Measurements from ENCODE around the gene THPO.

Gene THPO

GRCh38 chr3:184377882-184378445 is at the start of gene THPO:
Gene THPO, minus strand, starts transcription at chr3:184378207. Its CDS starts 1,948 bp downstream, at chr3:184376259.
- H3K27me3 ChIP-seq (ENCODE audit: low read depth) = 0 out of 2 replicates have a peak, but pooled peaks cover 2% of the 10 kb centered on the region

DNA sequence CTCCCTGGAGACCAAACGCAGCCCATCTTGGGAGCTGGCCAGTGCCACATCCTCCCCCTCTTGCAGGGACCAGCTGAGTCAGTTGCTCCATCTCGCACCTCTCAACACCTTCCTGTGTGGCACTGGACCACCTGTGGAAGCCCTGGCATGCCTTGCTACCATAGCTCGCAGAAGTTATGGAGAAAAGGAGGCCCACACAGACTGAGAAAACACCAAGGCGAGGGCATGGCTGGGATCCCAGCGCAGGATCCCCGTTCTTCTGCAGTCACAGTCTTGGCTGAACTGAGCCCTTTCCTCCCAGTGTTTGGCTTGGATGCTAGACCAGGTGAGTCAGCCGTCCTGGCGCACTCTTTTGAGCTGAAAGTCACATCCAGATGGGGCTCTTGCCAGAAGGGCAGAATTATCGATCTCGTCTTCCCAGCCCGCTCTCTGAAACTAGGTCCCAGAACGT is 48.7 kb upstream of the THPO start:
- Histone ChIP-seq H3K27me3 (ENCODE audit: low read depth) (no peaks in the 10 kb centered on the region), H3K36me3 (replicated peaks) (no peaks in the 10 kb centered on the region), H3K4me3 (no peak overlapping the region), H3K9me3 (peaks cover 5% of the 10 kb centered on the region; the same call in 1 of the 2 replicates), H3K4me1 (no peaks in the 10 kb centered on the region)
- no peak for DNase-seq (ENCODE audit: low spot score in 2 of 2)
- in situ Hi-C loops (cut with MboI; ENCODE audit: low sequenced_read_pairs) = no loop called here

More at GRCh38 chr3:184377882-184378445, at the start of gene THPO:
- Histone ChIP-seq H3K9me3 (no peaks in the 10 kb centered on the region), H3K4me3 (no peak within 1 kb of the TSS), H3K4me1 (peaks cover 4% of the 10 kb centered on the region; the same call in 1 of the 2 replicates), H3K36me3 (replicated peaks) (no peaks in the 10 kb centered on the region)
- DNase-seq (ENCODE audit: low spot score in 2 of 2) = peak in 1 of 2 experiments; percentile 26
- in situ Hi-C loops (cut with MboI; ENCODE audit: low sequenced_read_pairs) = no loop called here

DNA sequence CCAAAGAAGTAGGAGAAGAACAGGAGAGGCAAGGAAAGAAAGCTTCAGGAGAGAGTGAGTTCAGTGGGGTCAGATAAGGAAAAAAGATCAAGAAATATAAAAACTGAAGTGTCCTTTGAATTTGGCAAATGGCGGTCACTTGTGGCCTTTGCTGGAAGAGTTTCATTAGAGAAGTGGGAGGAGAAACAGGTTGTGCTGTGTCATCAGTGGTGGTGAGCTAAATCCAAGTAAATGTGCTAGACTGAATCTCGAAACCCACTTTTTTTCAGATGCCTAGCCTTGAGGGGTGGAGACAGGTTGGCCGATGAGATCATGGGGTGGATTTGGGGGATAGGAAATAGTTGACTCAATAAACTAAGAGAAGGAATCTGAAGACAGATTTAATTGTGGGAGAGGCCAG is 45.6 kb upstream of the THPO start:
- Histone ChIP-seq H3K27me3 (ENCODE audit: low read depth) (no peaks in the 10 kb centered on the region), H3K9me3 (peaks cover 5% of the 10 kb centered on the region; the same call in 1 of the 2 replicates), H3K36me3 (replicated peaks) (no peaks in the 10 kb centered on the region), H3K4me1 (no peaks in the 10 kb centered on the region), H3K4me3 (no peak overlapping the region)
- in situ Hi-C loops (cut with MboI; ENCODE audit: low sequenced_read_pairs) = loop anchor here (25.0 kb wide), 1 partner anchor 364 kb away; no protein-coding TSS in a partner anchor
- DNase-seq (ENCODE audit: low spot score in 2 of 2) = no peak

GRCh38 chr3:184419171-184419570 is 41.2 kb upstream of the THPO start:
- Histone ChIP-seq H3K4me3 (no peak overlapping the region), H3K9me3 (peaks cover 5% of the 10 kb centered on the region; the same call in 1 of the 2 replicates), H3K4me1 (no peaks in the 10 kb centered on the region), H3K27me3 (ENCODE audit: low read depth) (no peaks in the 10 kb centered on the region), H3K36me3 (replicated peaks) (no peaks in the 10 kb centered on the region)
- DNase-seq (ENCODE audit: low spot score in 2 of 2) = no peak
- in situ Hi-C loops (cut with MboI; ENCODE audit: low sequenced_read_pairs) = loop anchor here (25.0 kb wide), 1 partner anchor 368 kb away; no protein-coding TSS in a partner anchor

- Histone ChIP-seq H3K9me3 (peaks cover 3% of the 10 kb centered on the region; the same call in 1 of the 2 replicates), H3K27me3 (ENCODE audit: low read depth) (no peaks in the 10 kb centered on the region), H3K4me3 (no peak overlapping the region), H3K36me3 (replicated peaks) (no peaks in the 10 kb centered on the region), H3K4me1 (no peaks in the 10 kb centered on the region)
- in situ Hi-C loops (cut with MboI; ENCODE audit: low sequenced_read_pairs) = loop anchor here (25.0 kb wide), 1 partner anchor 370 kb away; no protein-coding TSS in a partner anchor
- peak; percentile 68 to 82 for DNase-seq (ENCODE audit: low spot score in 2 of 2)
These were observed 39.8 kb upstream of the THPO start for GRCh38 chr3:184417619-184418327.

DNA sequence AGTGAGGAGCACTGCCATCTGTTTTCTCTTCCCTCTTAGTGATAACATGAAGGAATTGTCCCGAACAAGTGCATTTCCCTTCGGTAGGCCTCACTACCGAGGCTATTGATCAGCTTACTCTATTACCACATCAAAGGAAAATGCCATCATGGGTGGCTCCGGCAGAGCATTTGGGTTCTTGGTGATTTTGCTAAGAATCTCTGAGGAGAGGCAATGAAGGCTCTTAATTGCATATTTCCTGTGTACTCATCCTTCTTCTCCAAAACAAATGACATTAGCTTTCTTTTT is 37.1 kb upstream of the THPO start:
- no peaks in the 10 kb centered on the region for H3K27me3 ChIP-seq (ENCODE audit: low read depth)
- no peaks in the 10 kb centered on the region for H3K36me3 ChIP-seq (replicated peaks)
- no peaks in the 10 kb centered on the region for H3K4me1 ChIP-seq
- H3K9me3 ChIP-seq = no peaks in the 10 kb centered on the region
- no peak overlapping the region for H3K4me3 ChIP-seq
- no peak for DNase-seq (ENCODE audit: low spot score in 2 of 2)
- in situ Hi-C loops (cut with MboI; ENCODE audit: low sequenced_read_pairs) = loop anchor here (25.0 kb wide), 1 partner anchor 372 kb away; no protein-coding TSS in a partner anchor

GRCh38 chr3:184414418-184415202 is 36.6 kb upstream of the THPO start:
- Histone ChIP-seq H3K27me3 (ENCODE audit: low read depth) (no peaks in the 10 kb centered on the region), H3K4me3 (no peak overlapping the region)
- in situ Hi-C loops (cut with MboI; ENCODE audit: low sequenced_read_pairs) = loop anchor here (25.0 kb wide), 1 partner anchor 373 kb away; no protein-coding TSS in a partner anchor

GRCh38 chr3:184409946-184410500 is 32.0 kb upstream of the THPO start:
- no peak for DNase-seq (ENCODE audit: low spot score in 2 of 2)
- Histone ChIP-seq H3K27me3 (ENCODE audit: low read depth) (no peaks in the 10 kb centered on the region), H3K36me3 (replicated peaks) (no peaks in the 10 kb centered on the region), H3K4me1 (no peaks in the 10 kb centered on the region), H3K9me3 (no peaks in the 10 kb centered on the region), H3K4me3 (no peak overlapping the region)
- in situ Hi-C loops (cut with MboI; ENCODE audit: low sequenced_read_pairs) = loop anchor here (25.0 kb wide), 1 partner anchor 377 kb away; no protein-coding TSS in a partner anchor

More at GRCh38 chr3:184414418-184415202, 36.6 kb upstream of the THPO start:
- H3K9me3 ChIP-seq = no peaks in the 10 kb centered on the region
- DNase-seq (ENCODE audit: low spot score in 2 of 2) = no peak
- H3K4me1 ChIP-seq = no peaks in the 10 kb centered on the region
- H3K36me3 ChIP-seq (replicated peaks) = no peaks in the 10 kb centered on the region

DNA sequence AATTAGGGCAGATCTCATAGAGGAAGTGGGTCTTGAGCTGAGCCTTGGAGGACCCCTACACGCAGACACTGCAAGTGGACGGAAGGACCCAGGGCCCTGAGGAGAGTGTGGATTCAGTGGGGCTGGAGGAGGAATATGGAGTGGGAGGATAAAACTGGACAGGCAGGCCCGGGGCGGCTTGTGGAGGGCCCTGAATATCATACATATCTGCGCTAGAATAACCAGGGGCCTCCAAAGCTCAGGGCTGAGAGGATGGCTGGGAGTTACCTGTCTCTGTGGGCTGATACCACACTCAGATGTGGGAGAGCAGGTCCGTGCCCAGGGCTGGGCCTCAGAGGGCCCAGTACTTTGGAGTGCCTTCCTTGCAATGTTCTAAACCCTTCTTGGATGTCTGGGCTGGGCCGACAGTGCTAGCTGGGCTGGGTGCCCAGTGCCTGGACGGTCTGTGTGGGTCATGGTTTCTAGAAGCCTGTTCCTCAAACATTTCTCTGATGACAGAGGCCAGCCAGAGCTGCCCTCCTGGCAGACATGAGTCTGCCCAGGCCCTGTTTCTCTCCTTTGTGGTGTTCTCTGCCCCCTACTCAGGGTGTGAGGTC is 31.4 kb upstream of the THPO start:
- in situ Hi-C loops (cut with MboI; ENCODE audit: low sequenced_read_pairs) = loop anchor here (25.0 kb wide), 1 partner anchor 378 kb away; no protein-coding TSS in a partner anchor
- Histone ChIP-seq H3K36me3 (replicated peaks) (no peaks in the 10 kb centered on the region), H3K27me3 (ENCODE audit: low read depth) (no peaks in the 10 kb centered on the region), H3K4me1 (no peaks in the 10 kb centered on the region), H3K9me3 (no peaks in the 10 kb centered on the region), H3K4me3 (no peak overlapping the region)
- DNase-seq (ENCODE audit: low spot score in 2 of 2) = no peak

DNA sequence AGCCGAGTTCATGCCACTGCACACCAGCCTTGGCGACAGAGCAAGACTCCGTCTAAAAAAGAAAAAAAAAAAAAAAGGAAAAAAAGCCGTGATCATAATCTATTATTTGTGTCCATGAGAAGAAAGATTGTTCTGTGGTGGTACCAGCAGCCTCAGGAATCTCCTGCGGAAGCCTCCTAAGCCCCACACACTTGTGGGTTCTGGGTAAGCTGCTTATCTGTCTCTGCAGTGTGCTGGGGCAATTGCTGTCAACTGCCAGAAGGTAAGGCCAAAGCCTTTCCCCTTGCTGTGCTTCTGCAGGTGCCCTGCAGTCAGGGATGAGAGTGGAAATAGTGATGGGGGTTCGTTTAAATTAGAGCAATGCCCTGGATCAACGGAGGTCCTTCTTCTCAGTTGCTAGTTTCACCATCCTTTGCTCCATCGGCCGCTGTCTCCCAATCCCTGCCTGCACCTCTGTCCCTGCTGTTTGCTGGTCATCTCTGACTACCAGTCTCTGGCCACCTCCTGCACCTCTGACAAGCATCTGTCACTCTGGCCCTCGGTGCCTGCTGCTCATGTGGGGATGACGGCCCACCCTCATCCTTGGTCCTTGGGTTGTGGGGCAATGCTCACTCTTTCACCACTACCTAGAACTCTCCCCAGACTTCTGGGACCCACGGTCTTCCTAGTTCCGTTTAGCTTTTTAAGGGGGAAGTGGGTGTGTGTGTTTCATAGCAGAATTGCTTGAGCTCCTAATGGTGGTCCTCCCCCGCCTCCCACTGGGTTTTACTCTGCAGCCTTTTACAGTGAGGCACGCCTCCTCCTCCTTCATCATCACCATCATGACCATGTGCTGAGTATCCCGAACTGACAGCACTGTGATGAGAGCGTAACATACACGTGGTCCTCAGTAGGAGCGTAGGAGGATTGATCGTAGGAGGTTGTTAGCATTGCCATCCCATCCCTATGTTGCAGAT is 27.3 kb upstream of the THPO start:
- H3K9me3 ChIP-seq = no peaks in the 10 kb centered on the region
- no peak overlapping the region for H3K4me3 ChIP-seq
- in situ Hi-C loops (cut with MboI; ENCODE audit: low sequenced_read_pairs) = loop anchor here (25.0 kb wide), 1 partner anchor 382 kb away; no protein-coding TSS in a partner anchor
- DNase-seq (ENCODE audit: low spot score in 2 of 2) = no peak
- peaks cover 7% of the 10 kb centered on the region for H3K27me3 ChIP-seq (ENCODE audit: low read depth)
- no peaks in the 10 kb centered on the region for H3K36me3 ChIP-seq (replicated peaks)
- H3K4me1 ChIP-seq = no peaks in the 10 kb centered on the region

GRCh38 chr3:184399410-184399809 is 21.4 kb upstream of the THPO start:
- H3K27me3 ChIP-seq (ENCODE audit: low read depth) = peaks cover 13% of the 10 kb centered on the region
- DNase-seq (ENCODE audit: low spot score in 2 of 2) = no peak
- no peaks in the 10 kb centered on the region for H3K36me3 ChIP-seq (replicated peaks)
- H3K4me3 ChIP-seq = no peak overlapping the region
- no peaks in the 10 kb centered on the region for H3K4me1 ChIP-seq
- in situ Hi-C loops (cut with MboI; ENCODE audit: low sequenced_read_pairs) = no loop called here
- no peaks in the 10 kb centered on the region for H3K9me3 ChIP-seq

DNA sequence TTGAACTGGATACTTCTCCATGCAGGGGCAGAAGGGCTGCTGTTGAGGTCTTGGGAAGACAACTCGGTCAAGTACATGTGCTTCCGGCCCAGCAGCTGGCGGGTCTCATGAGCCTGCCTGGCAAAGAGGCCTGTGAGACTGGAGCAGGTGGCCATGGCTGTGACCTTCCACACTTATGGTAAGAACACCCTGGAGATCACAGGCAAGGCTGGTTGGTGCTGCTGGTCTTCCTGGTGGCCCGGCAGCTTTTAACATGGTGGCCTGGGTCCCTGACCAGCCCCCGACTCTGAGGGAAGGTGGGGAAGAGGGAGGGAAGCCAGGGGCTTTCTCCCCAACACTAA is 17.3 kb upstream of the THPO start:
- H3K27me3 ChIP-seq (ENCODE audit: low read depth) = peaks cover 6% of the 10 kb centered on the region; the same call in 1 of the 2 replicates
- no peaks in the 10 kb centered on the region for H3K36me3 ChIP-seq (replicated peaks)
- no peak for DNase-seq (ENCODE audit: low spot score in 2 of 2)
- no peaks in the 10 kb centered on the region for H3K9me3 ChIP-seq
- in situ Hi-C loops (cut with MboI; ENCODE audit: low sequenced_read_pairs) = no loop called here
- H3K4me3 ChIP-seq = no peak overlapping the region
- H3K4me1 ChIP-seq = no peaks in the 10 kb centered on the region
